Spinal cord (tissue), 10 donors: ENCODE results near the gene CHCHD1. TPM values are rescaled to one million over a fixed set of nuclear protein-coding genes. Genes with fewer than 3 reads are reported as not detected.
A peak's percentile ranks its signal among the peaks of the same experiment; 100 is the strongest.
"Not testable (repeated sequence)": the region's sequence is repeated elsewhere in the genome, so short reads cannot be mapped to it uniquely, and the experiment has no call there.

ENCODE experiments used
- DNase-seq, 6 donors: peaks; one replicate each; pipeline versions ENCODE4 v3.0.0 to v3.0.0-alpha.2; 2013 to 2015; ENCODE audit warnings: low spot score in 6 of 6, low read depth in 4 of 6
- H3K27ac ChIP-seq: one replicate; pipeline ENCODE4 v1.5.1; 2013; ENCODE audit warnings: low read depth, low read length, control low read depth
- H3K27me3 ChIP-seq: one replicate; pipeline ENCODE4 v1.6.1; 2013; ENCODE audit warnings: low read length; ENCODE audit not compliant: control insufficient read depth, insufficient read depth
- H3K36me3 ChIP-seq: one replicate; pipeline ENCODE4 v1.6.1; 2013; ENCODE audit warnings: low read length; ENCODE audit not compliant: control insufficient read depth, insufficient read depth
- H3K4me1 ChIP-seq: one replicate; pipeline ENCODE4 v1.6.1; 2013; ENCODE audit warnings: low read length; ENCODE audit not compliant: control insufficient read depth, insufficient read depth
- H3K4me3 ChIP-seq: one replicate; pipeline ENCODE4 v1.5.1; 2013; ENCODE audit warnings: low read depth, low read length, control low read depth
- H3K9me3 ChIP-seq: one replicate; pipeline ENCODE4 v1.6.1; 2013; ENCODE audit warnings: low read length; ENCODE audit not compliant: control insufficient read depth, insufficient read depth
- WGBS: methylation state at CpG from one replicate; pipeline ENCODE4 v1.1.5; 2013; ENCODE audit warnings: missing lambda C conversion rate; ENCODE audit not compliant: insufficient coverage; 5-methylcytosine and 5-hydroxymethylcytosine counted together
- polyA plus RNA-seq, 2 donors: library from polyadenylated mRNA; unstranded; fragments of 120-200 nt; gene quantifications; one replicate each; pipeline ENCODE4 v1.2.1, GENCODE V29; 2013; ENCODE audit not compliant: insufficient read length in 2 of 2
- total RNA-seq, 2 donors: library from RNA; depleted of rRNA in 1 of 2; stranded (reverse); fragments of 120-200 nt in 1 of 2; fragments of >200 nt in 1 of 2; gene quantifications; one replicate each; pipeline versions ENCODE4 v1.2.3 to v1.2.4, GENCODE V29; 2013 to 2014
- donor health status: healthy.

Gene CHCHD1
- total and polyA plus RNA-seq, 4 donors, result 22.4 to 44.6 (median 42.0) TPM

DNA sequence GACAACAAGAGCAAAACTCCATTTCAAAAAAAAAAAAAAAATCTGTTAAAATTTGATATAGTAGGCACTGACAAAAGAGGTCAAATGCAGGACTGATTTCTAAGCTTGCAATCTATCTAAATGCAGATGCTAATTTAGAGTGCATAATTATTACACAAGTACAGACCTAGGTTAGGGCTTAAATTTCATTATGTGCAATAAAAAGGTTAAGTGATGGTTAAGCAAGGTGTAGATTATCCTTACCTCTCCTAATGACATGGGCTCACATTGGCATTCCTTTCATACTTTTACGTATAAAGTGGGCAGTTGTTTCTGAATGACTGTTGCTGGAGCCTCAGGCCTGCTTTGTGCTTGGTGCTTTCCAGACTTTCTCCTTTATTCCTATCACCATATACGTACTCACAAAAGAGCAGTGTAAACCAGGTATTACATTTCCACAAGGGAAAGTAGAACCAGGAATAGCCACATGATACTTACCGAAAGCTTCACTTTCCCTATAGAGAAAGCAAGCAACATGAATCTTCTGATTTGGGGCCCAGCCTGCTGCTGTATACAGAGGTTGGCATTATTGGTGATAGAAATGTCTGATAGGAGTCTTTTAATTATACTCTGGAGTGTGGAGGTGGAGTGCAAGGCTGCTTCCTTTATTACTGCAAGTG, 2.2 kb upstream of the CHCHD1 start:
- no peak for DNase-seq
- peaks cover 16% of the 10 kb centered on the region for H3K4me1 ChIP-seq
- no peaks in the 10 kb centered on the region for H3K27me3 ChIP-seq
- no peaks in the 10 kb centered on the region for H3K9me3 ChIP-seq
- 80% methylated on average over 1 of the region's 3 CpGs for WGBS
- peaks cover 37% of the 10 kb centered on the region for H3K36me3 ChIP-seq
- H3K27ac ChIP-seq, result no peak overlapping the region
- no peak overlapping the region for H3K4me3 ChIP-seq

DNA sequence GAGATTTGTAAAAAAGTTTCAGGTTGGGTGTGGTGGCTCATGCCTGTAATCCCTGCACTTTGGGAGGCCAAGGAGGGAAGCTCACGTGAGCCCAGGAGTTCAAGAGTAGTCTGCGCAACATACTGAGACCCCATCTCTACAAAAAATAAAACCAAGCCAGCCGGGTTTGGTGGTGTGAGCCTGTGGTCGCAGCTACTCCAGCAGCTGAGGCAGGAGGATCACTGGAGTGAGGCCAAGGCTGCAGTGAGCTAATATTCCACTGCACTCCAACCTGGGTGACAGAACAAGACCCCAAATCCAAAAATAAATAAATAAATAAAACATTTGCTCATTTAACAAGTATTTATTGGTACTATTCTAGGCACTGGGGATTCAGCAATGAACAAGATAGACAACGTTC, 1.5 kb upstream of the CHCHD1 start:
- Histone ChIP-seq H3K9me3 (no peaks in the 10 kb centered on the region), H3K27me3 (no peaks in the 10 kb centered on the region), H3K4me3 (no peak overlapping the region), H3K36me3 (peaks cover 33% of the 10 kb centered on the region), H3K4me1 (peaks cover 12% of the 10 kb centered on the region), H3K27ac (no peak overlapping the region)
- no CpG with 5 or more reads among the region's 5 CpGs for WGBS
- DNase-seq, result no peak

DNA sequence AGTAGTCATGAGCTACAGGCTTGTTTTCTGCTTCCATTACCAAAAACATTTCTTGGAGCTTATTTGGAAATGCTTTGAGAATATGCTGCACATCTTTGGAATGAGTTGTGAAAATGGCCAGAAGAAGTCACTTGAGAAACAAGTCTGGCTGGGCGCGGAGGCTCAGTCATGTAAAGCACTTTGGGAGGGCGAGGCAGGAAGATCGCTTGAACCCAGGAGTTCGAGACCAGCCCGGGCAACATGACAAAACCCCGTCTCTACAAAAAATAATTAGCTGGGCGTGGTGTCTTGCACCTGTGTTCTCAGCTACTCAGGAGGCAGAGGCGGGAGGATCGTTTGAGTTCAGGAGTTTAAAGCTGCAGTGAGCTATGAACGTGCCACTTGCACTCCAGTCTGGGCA, 882 bp upstream of the CHCHD1 start:
- Histone ChIP-seq H3K4me1 (peaks cover 14% of the 10 kb centered on the region), H3K4me3 (peak overlapping the region; percentile 96), H3K9me3 (no peaks in the 10 kb centered on the region), H3K27me3 (no peaks in the 10 kb centered on the region), H3K36me3 (peaks cover 33% of the 10 kb centered on the region), H3K27ac (no peak overlapping the region)
- no peak for DNase-seq
- WGBS, result 42% methylated on average over 8 of the region's 11 CpGs

DNA sequence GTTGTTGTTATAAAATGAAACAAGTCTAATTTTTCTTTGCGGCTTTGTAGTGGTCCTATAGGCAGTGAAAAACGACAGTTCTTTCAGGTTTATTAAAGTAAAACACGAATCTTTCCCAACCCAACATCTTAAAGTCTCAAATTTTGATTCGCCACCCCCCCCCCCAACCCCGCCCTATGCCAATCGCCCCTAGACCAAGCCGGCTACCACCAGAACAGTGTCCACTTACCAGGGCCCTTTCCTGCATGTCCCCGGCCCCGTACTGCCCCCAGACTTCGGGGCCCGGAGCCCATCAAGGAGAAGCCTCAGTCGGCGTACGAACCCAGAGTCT, 335 bp upstream of the CHCHD1 start:
- peaks cover 19% of the 10 kb centered on the region for H3K4me1 ChIP-seq
- no peaks in the 10 kb centered on the region for H3K27me3 ChIP-seq
- peaks cover 31% of the 10 kb centered on the region for H3K36me3 ChIP-seq
- WGBS, result 4% methylated on average over 11 of the region's 14 CpGs
- peak overlapping the region; percentile 96 for H3K4me3 ChIP-seq
- no peaks in the 10 kb centered on the region for H3K9me3 ChIP-seq
- DNase-seq, result no peak
- peak overlapping the region; percentile 95 for H3K27ac ChIP-seq

DNA sequence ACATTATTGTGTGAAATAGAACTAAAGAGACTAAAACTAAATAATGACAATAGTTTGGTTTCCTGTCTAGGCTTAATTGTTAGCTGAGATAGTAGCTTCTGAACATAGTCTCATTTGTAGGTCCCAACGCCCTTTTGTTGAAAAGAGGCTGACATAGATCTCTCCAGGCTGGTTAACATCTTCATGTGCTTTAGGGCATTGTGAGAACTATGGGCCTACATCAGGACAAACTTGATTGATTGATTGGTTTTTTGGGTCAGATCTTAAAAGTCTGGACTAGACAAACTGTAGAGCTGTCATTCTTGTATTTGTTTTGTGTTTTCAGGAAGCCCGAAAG, 869 bp downstream of the CHCHD1 start:
- Histone ChIP-seq H3K4me3 (peak overlapping the region; percentile 96), H3K27ac (peak overlapping the region; percentile 95), H3K27me3 (no peaks in the 10 kb centered on the region), H3K9me3 (no peaks in the 10 kb centered on the region), H3K36me3 (peaks cover 23% of the 10 kb centered on the region), H3K4me1 (peaks cover 30% of the 10 kb centered on the region)
- no peak for DNase-seq
- WGBS, result 8% methylated on average over 1 of the region's 2 CpGs

DNA sequence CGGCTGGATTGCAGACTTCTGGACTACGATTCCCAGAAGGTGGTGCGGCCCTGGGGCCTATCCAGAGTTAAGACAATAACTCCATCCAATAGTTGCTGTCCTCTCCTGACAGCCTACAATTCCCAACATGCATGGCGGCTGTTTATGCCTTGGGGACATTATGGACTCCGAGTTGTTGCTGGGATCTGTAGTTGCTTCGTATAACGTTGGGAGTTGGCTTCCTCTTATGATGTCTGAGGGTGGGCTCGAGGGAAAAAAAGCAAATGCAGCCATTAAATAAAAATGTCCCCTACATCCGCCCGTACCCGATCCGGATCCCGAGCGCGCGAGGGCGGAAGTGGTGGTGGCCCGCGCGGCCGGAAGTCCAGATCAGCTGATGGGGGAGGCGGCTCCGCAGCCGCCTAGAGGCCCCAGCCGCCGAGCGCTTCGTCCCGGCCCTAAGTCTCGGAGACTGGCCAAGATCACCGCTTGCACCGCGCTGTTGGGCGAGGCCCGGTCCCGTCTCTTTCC, 3.4 kb downstream of the CHCHD1 start, which contains the start of gene ZSWIM8:
ZSWIM8 (plus strand) TSS at position 396 of the 510 bp plus-strand sequence. CDS start 273 bp downstream, outside the sequence.
- peaks cover 34% of the 10 kb centered on the region for H3K4me1 ChIP-seq
- H3K27ac ChIP-seq, result peak within 1 kb of the TSS; percentile 77
- H3K9me3 ChIP-seq, result no peaks in the 10 kb centered on the region
- DNase-seq, result peak; percentile 93 to 99 (median 96)
- 0% methylated on average over 30 of the region's 36 CpGs for WGBS
- H3K27me3 ChIP-seq, result no peaks in the 10 kb centered on the region
- H3K4me3 ChIP-seq, result peak within 1 kb of the TSS; percentile 85
- peaks cover 22% of the 10 kb centered on the region for H3K36me3 ChIP-seq

DNA sequence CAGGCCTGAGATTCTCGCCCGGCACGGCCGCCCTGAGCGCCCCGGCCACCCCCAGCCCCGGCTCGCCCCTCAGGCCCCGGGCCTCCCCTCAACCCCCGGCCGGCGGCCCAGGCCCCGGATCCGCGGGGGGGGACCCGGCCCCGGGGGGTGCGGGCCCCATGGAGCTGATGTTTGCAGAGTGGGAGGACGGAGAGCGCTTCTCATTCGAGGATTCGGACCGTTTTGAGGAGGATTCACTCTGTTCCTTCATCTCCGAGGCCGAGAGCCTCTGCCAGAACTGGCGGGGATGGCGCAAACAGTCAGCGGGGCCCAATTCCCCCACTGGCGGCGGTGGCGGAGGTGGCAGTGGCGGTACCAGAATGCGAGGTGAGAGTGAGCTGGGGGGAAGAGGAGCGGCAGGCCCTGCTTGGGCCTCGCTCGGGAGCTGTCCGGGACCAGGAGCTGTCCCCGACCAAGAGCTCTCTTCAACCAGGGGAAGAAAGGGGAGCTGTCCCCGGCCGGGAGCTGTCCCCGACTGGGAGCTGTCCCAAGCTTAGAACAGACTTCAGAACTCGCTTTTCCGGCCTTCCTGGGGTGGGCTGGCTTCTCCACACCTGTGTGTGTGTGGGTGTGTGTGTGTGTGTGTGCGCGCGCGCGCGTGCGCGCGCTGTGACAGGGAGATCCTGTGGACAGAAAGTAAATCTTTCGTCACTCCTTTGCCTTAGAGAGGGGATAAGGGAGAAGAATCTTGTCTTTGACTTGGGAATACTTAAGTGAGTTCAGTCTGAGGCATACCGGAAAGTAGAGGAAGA, 4.1 kb downstream of the CHCHD1 start:
- Histone ChIP-seq H3K27me3 (no peaks in the 10 kb centered on the region), H3K27ac (peak overlapping the region; percentile 77), H3K9me3 (no peaks in the 10 kb centered on the region), H3K36me3 (peaks cover 27% of the 10 kb centered on the region), H3K4me1 (peaks cover 31% of the 10 kb centered on the region), H3K4me3 (peak overlapping the region; percentile 85)
- DNase-seq, result peak in 1 of 6 donors; percentile 14
- under 1% methylated on average over 45 of the region's 54 CpGs for WGBS

DNA sequence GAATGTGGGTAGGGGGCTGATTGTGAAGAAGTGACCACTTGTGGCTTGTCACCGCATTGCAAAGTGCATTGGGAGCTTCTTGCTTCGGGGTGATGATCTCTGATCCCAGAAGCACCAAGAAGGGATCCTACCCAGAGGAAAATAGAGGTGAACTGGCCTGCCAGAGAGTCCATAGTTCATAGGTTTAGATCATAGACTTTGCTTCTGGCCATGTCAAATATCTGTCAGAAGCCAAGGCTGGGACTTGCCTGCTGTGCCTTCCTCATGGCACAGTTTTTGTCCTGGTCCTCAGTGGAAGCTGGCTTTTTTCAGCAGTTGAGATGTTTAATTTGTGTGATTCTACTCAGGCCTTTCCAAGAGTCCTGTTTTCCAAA, 4.7 kb downstream of the CHCHD1 start:
- Histone ChIP-seq H3K9me3 (no peaks in the 10 kb centered on the region), H3K4me1 (peaks cover 27% of the 10 kb centered on the region), H3K36me3 (peaks cover 33% of the 10 kb centered on the region), H3K27ac (peak overlapping the region; percentile 77), H3K27me3 (no peaks in the 10 kb centered on the region), H3K4me3 (peak overlapping the region; percentile 85)
- 5% methylated on average over 2 of the region's 2 CpGs for WGBS
- DNase-seq, result no peak

DNA sequence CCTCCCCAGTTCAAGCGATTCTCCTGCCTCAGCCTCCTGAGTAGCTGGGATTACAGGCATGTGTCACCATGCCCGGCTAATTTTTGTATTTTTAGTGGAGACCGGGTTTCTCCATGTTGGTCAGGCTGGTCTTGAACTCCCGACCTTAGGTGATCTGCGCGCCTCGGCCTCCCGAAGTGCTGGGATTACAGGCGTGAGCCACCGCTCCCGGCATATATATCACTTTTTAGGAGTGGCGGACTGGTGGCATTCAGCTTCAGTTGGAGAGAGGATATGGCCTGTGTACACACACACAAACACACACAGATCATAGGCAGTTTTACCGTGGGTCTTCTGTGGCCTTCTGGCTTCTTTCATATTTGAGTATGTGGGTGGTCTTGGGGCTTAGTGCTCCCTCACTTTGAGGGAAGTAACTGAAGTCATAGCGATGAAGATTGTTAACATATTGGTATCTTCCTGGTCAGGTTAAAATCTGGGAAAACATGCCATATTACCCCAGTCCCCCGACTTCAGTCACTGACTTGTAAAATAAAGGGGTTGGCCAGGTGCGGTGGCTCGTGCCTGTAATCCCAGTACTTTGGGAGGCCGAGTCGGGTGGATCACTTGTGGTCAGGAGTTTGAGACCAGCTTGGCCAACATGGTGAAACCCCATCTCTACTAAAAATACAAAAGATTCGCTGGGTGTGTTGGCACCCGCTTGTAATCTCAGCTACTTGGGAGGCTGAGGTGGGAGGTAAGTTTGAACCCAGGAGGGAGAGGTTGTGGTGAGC, 5.4 kb downstream of the CHCHD1 start:
- not testable (repeated sequence) for H3K27me3 ChIP-seq, H3K27ac ChIP-seq, H3K9me3 ChIP-seq, DNase-seq, H3K4me3 ChIP-seq
- Histone ChIP-seq H3K4me1 (peaks cover 27% of the 10 kb centered on the region), H3K36me3 (peaks cover 40% of the 10 kb centered on the region)
- 96% methylated on average over 4 of the region's 21 CpGs for WGBS
